HCT116 (cell line): ENCODE data around the gene TNFRSF14. TPM values are rescaled to one million over a fixed set of nuclear protein-coding genes. Genes with fewer than 3 reads are reported as not detected.
A peak's percentile ranks its signal among the peaks of the same experiment; 100 is the strongest.

Experiments
- ATAC-seq: fragments of 200-7000 bp; cut with Tn5 transposase; 2 replicates; pipeline ENCODE4 v1.9.1; 2020; ENCODE audit warnings: mild to moderate bottlenecking, moderate library complexity
- BruUV-seq: library from RNA; stranded (reverse); fragments of 400-500 nt; replicated peaks from 2 replicates; lab custom pipeline; 2021; lab: Mats Ljungman, UMichigan
- CTCF ChIA-PET: fragments of 300-600 bp; sonication (Branson Sonifier 250); formaldehyde crosslinking; loops from one replicate; lab custom pipeline; 2021; ENCODE audit warnings: antibody characterized with exemption; lab: Charles Lee
- POLR2A ChIA-PET: fragments of 300-600, 350-600 bp; sonication (Branson Sonifier 250); formaldehyde crosslinking; loops from one replicate; lab custom pipeline; 2021; ENCODE audit warnings: antibody characterized with exemption; lab: Charles Lee
- RAD21 ChIA-PET, 2 experiments: fragments of 300-600 bp; sonication (Branson Sonifier 250); formaldehyde crosslinking; loops; one replicate each; lab custom pipeline; 2023; ENCODE audit warnings: low total read pairs in 2 of 2; ENCODE audit not compliant: uncharacterized antibody in 2 of 2, unreplicated experiment in 2 of 2, low non-redundant PET in 1 of 2; lab: Charles Lee
- DNase-seq: peaks from one replicate; pipeline ENCODE4 v3.0.0-alpha.2; 2010; ENCODE audit warnings: low read depth, low spot score
- H2AFZ ChIP-seq: fragments of 200-600 bp; shearing (Covaris generic), sonication (generic); 2 replicates; pipeline ENCODE4 v1.6.1; 2017; ENCODE audit warnings: low read depth, mixed run types, mixed read lengths, antibody characterized with exemption, low read length; ENCODE audit not compliant: poor library complexity, severe bottlenecking
- H3K27ac ChIP-seq: 2 replicates; pipeline ENCODE4 v1.5.1; 2012; ENCODE audit warnings: low read depth, low read length
- H3K27me3 ChIP-seq: fragments of 200-600 bp; sonication (generic); 2 replicates; pipeline ENCODE4 v1.6.1; 2016; ENCODE audit warnings: mixed run types, low read length, mixed read lengths; ENCODE audit not compliant: insufficient read depth
- H3K36me3 ChIP-seq, 2 experiments: fragments of 200-500 bp in 1 of 2; fragments of 200-600 bp in 1 of 2; sonication (Bioruptor generic) in 1 of 2; sonication (generic) in 1 of 2; 2 replicates each; pipeline versions ENCODE4 v1.5.1 to v1.6.1; 2014 to 2016; ENCODE audit warnings: low read length in 2 of 2, inconsistent platforms in 1 of 2, mixed read lengths in 1 of 2, mixed run types in 1 of 2; ENCODE audit not compliant: insufficient read depth in 2 of 2, control insufficient read depth in 1 of 2
- H3K4me1 ChIP-seq, 2 experiments: fragments of 200-600 bp in 1 of 2; sonication (generic) in 1 of 2; 2 replicates each; pipeline versions ENCODE4 v1.5.1 to v1.6.1; 2012 to 2017; ENCODE audit warnings: low read length in 2 of 2, inconsistent platforms in 1 of 2, mild to moderate bottlenecking in 1 of 2, mixed read lengths in 1 of 2, mixed run types in 1 of 2, moderate library complexity in 1 of 2; ENCODE audit not compliant: insufficient read depth in 2 of 2, control insufficient read depth in 1 of 2
- H3K4me2 ChIP-seq: fragments of 200-600 bp; sonication (generic); 2 replicates; pipeline ENCODE4 v1.6.1; 2017; ENCODE audit warnings: mixed run types, low read length, mixed read lengths
- H3K4me3 ChIP-seq, 2 experiments: fragments of 200-600 bp in 1 of 2; sonication (generic) in 1 of 2; replicated peaks in 1 of 2; 2 replicates each; pipeline ENCODE4 v1.5.1; 2011 to 2016; ENCODE audit warnings: low read length in 2 of 2, control low read depth in 1 of 2, low read depth in 1 of 2, mild to moderate bottlenecking in 1 of 2, mixed read lengths in 1 of 2, mixed run types in 1 of 2
- H3K79me2 ChIP-seq: fragments of 200-600 bp; sonication (generic); 2 replicates; pipeline ENCODE4 v1.6.1; 2017; ENCODE audit warnings: mild to moderate bottlenecking, mixed run types, low read length, moderate library complexity, mixed read lengths; ENCODE audit not compliant: insufficient read depth
- H3K9ac ChIP-seq: fragments of 200-600 bp; sonication (generic); 2 replicates; pipeline ENCODE4 v1.6.1; 2016; ENCODE audit warnings: low read length, mixed read lengths
- H3K9me2 ChIP-seq: fragments of 200-600 bp; sonication (generic), shearing (Covaris generic); 2 replicates; pipeline ENCODE4 v1.6.1; 2017; ENCODE audit warnings: mixed run types, mild to moderate bottlenecking, moderate library complexity; ENCODE audit not compliant: insufficient read depth
- H3K9me3 ChIP-seq, 2 experiments: fragments of 200-500 bp in 1 of 2; fragments of 200-600 bp in 1 of 2; sonication (Bioruptor generic) in 1 of 2; sonication (generic) in 1 of 2; 2 replicates each; pipeline ENCODE4 v1.6.1; 2014 to 2017; ENCODE audit warnings: low read length in 2 of 2, mixed read lengths in 2 of 2, inconsistent platforms in 1 of 2, low read depth in 1 of 2, mild to moderate bottlenecking in 1 of 2, mixed run types in 1 of 2, moderate library complexity in 1 of 2; ENCODE audit not compliant: control insufficient read depth in 1 of 2, insufficient read depth in 1 of 2
- H4K20me1 ChIP-seq: fragments of 200-600 bp; sonication (generic), shearing (Covaris generic); 2 replicates; pipeline ENCODE4 v1.6.1; 2017; ENCODE audit warnings: mixed run types, mild to moderate bottlenecking, moderate library complexity; ENCODE audit not compliant: insufficient read depth
- JUND ChIP-seq: IDR thresholded peaks from 2 replicates; pipeline ENCODE4 v1.6.1; 2012
- REST ChIP-seq: IDR thresholded peaks from 2 replicates; pipeline ENCODE4 v1.6.1; 2012; ENCODE audit warnings: low read depth
- TCF7L2 ChIP-seq: IDR thresholded peaks from 2 replicates; pipeline ENCODE4 v1.7.0; 2011; ENCODE audit warnings: borderline replicate concordance, inconsistent platforms; ENCODE audit not compliant: insufficient read depth, insufficient read length; ENCODE audit errors: extremely low read depth
- intact Hi-C: fragments of 100-400 bp; cut with micrococcal nuclease; formaldehyde crosslinking; loops from 2 replicates; pipeline ENCODE4 v1.10.0; 2022
- total RNA-seq: library from RNA; stranded (reverse); gene quantifications from one replicate; pipeline ENCODE4 v1.2.1, GENCODE V29; 2021; ENCODE audit not compliant: unreplicated experiment
- TF ChIP-seq, protein P1 (sequence below): IDR thresholded peaks from 2 replicates; pipeline ENCODE4 v1.6.1; 2011; ENCODE audit warnings: mild to moderate bottlenecking, low read length, moderate library complexity; ENCODE audit not compliant: insufficient replicate concordance; ENCODE audit errors: extremely low read depth

TNFRSF14 gene
- total RNA-seq, 1 experiment from 2014 or later = 0.66 TPM

DNA sequence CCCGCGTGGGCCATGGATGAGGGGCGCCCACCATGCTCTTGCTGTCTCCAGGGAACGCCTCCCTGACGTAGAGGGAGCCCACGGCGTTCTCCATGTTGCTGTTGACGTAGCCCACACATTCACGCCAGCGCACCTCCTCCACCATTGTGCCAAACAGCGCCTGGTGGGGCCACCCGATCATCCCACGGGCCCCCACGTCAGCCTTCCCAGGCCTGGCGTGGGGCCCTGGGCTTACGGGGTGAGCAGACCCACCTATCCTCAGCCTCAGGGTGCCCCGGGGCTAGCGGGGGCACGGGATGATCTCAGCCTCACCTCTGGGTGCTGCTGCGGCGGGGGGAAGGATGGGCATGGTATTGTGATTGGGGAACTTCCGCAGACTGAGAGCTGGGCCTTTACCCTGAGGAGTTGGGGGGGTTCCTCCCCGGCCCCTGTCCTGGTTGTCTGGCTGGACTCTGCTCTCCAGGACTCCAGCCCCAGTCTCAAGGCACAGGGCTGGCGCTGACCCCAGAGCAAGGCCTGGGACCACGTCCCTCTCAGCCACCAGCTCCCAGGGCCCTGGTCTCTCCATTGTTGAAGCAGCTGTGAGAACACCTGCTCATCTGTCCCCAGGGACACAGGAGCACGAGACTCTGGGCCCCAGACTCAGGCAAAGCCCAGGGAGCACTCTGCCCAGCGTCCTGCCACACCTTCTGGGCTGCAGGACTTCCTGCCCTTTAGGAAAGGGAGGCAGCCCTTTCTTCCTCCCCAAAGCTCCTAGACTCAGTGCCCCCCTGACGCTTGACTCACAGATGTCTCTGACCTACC, 40.6 kb downstream of the TNFRSF14 start:
- Histone ChIP-seq H3K9me2 (no peaks in the 10 kb centered on the region), H3K4me3 (no peak overlapping the region), H3K79me2 (no peaks in the 10 kb centered on the region), H3K27me3 (0 out of 2 replicates have a peak, but pooled peaks cover under 1% of the 10 kb centered on the region), H3K9me3 (no peaks in the 10 kb centered on the region), H2AFZ (no peak overlapping the region), H3K27ac (no peak overlapping the region; the same call in 1 of the 2 replicates), H3K4me2 (no peak overlapping the region), H3K36me3 (no peaks in the 10 kb centered on the region), H3K4me1 (no peaks in the 10 kb centered on the region), H3K9ac (no peak overlapping the region), H4K20me1 (no peaks in the 10 kb centered on the region)
- RAD21 ChIA-PET = no interaction called here
- CTCF ChIA-PET = interaction anchor here (0.6 kb wide), 1 partner anchor 823 kb away, joined by 3 read pairs; no protein-coding TSS in a partner anchor
- ATAC-seq = peak; percentile 10; the same call in 1 of the 2 replicates
- DNase-seq = no peak
- BruUV-seq = no TSS peak
- POLR2A ChIA-PET = no interaction called here
- no peak for TF ChIP-seq JUND
- no peak for TF ChIP-seq TCF7L2
- TF ChIP-seq, protein P1, sequence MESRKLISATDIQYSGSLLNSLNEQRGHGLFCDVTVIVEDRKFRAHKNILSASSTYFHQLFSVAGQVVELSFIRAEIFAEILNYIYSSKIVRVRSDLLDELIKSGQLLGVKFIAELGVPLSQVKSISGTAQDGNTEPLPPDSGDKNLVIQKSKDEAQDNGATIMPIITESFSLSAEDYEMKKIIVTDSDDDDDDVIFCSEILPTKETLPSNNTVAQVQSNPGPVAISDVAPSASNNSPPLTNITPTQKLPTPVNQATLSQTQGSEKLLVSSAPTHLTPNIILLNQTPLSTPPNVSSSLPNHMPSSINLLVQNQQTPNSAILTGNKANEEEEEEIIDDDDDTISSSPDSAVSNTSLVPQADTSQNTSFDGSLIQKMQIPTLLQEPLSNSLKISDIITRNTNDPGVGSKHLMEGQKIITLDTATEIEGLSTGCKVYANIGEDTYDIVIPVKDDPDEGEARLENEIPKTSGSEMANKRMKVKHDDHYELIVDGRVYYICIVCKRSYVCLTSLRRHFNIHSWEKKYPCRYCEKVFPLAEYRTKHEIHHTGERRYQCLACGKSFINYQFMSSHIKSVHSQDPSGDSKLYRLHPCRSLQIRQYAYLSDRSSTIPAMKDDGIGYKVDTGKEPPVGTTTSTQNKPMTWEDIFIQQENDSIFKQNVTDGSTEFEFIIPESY = no peak
- no peak for TF ChIP-seq REST
- intact Hi-C loops = no loop called here
